Measurements from ENCODE around the gene TEKTIP1. TPM values are rescaled to one million over a fixed set of nuclear protein-coding genes. Genes with fewer than 3 reads are reported as not detected.

TEKTIP1 gene
- total and polyA plus RNA-seq, 2 of the 4 experiments (the other 2 are of a cell fraction) = not detected

DNA sequence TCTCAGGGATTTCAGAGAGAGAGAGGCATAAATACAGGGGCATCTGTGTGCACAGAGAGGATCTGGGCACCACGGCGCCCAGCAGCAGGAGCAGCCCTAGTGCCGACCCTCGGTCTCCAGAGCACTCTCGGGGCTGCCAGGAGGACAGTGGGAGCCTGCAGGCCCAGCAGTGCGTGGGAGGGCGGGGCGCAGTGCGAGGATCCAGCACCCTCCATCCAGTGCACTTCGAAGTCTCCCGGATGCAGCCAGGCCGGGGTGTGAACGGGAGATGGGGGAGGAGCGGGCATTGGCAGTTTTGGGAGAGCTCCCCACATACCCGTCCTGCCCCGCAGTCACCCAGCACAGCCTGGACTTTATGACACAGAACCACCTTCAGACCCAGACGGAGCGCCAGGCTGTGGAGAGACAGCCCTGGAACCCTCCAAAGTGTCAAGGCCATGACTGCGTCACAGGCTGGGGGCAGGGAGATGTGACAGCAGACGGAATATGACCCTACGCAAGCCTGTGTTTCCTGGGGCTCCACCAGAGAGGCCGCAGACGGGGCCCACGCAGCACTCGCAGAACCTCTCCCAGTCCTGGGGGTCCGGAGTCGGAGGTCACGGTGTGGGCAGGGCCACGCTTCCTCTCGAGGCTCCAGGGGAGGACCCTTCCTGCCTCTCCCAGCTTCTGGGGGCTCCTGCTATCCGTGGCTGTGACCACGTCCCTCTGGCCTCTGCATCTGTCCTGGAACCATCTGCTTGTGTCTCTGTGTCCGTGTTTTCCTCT, 14.7 kb upstream of the TEKTIP1 start:
- peaks cover 64% of the 10 kb centered on the region for H4K20me1 ChIP-seq (ENCODE audit: insufficient read depth, low read length)
- ChIA-PET CTCF (no interaction called here), POLR2A (ENCODE audit: unreplicated experiment) (no interaction called here)
- H3K36me3 ChIP-seq (ENCODE audit: control insufficient read depth, insufficient read depth, low read length) = peaks cover 53% of the 10 kb centered on the region
- H2BK120ac ChIP-seq (ENCODE audit: low read depth, low read length) = no peak overlapping the region
- H3K56ac ChIP-seq (ENCODE audit: extremely low read depth, insufficient read depth, low read length) = no peak overlapping the region
- H3K27ac ChIP-seq (ENCODE audit: insufficient read depth, low read length) = no peak overlapping the region
- intact Hi-C loops (cut with micrococcal nuclease) (no loop called here), dilution Hi-C loops (cut with HindIII; ENCODE audit: low sequenced_read_pairs, unreplicated experiment) (no loop called here), in situ Hi-C loops (cut with MboI; ENCODE audit: low sequenced_read_pairs) (no loop called here)
- no TSS peak for BruUV-seq (replicated peaks)
- no peak overlapping the region for H3K4ac ChIP-seq (ENCODE audit: low read depth, low read length)
- H3K9me3 ChIP-seq (ENCODE audit: control insufficient read depth, insufficient read depth, low read length) = no peaks in the 10 kb centered on the region
- H4K8ac ChIP-seq (ENCODE audit: low read depth in 2 of 2, low read length in 2 of 2) = no peak overlapping the region
- no peak overlapping the region for H3K4me2 ChIP-seq (ENCODE audit: low read depth, low read length)
- H2BK5ac ChIP-seq (ENCODE audit: low read depth, low read length, poor library complexity, severe bottlenecking) = no peak overlapping the region
- DNase-seq (no peak), ATAC-seq (ENCODE audit: low read depth) (no peak)
- H2AFZ ChIP-seq (replicated peaks; ENCODE audit: low read length, poor library complexity) = no peak overlapping the region
- H4K91ac ChIP-seq (ENCODE audit: insufficient read depth, low read depth, low read length) = no peak overlapping the region
- no peaks in the 10 kb centered on the region for H3K4me1 ChIP-seq (ENCODE audit: control insufficient read depth, insufficient read depth, low read length)
- WGBS, 2 experiments (ENCODE audit: extremely low coverage in 2 of 2, insufficient read length in 1 of 2) = 90% methylated on average over 10 of the region's 33 CpGs; no CpG with 5 or more reads in 1 of the 2 experiments
- no peak overlapping the region for H2BK15ac ChIP-seq (ENCODE audit: low read depth, low read length)
- H3K18ac ChIP-seq (ENCODE audit: low read depth, low read length) = no peak overlapping the region
- H3K9ac ChIP-seq (ENCODE audit: low read depth, low read length) = no peak overlapping the region
- no peak overlapping the region for H3K4me3 ChIP-seq (ENCODE audit: insufficient read depth, low read depth, low read length)
- no peak for TF ChIP-seq MAZ (IDR thresholded peaks at IDR 0.05; ENCODE audit: borderline replicate concordance, low read depth, low read length)
- TF ChIP-seq, protein P1, sequence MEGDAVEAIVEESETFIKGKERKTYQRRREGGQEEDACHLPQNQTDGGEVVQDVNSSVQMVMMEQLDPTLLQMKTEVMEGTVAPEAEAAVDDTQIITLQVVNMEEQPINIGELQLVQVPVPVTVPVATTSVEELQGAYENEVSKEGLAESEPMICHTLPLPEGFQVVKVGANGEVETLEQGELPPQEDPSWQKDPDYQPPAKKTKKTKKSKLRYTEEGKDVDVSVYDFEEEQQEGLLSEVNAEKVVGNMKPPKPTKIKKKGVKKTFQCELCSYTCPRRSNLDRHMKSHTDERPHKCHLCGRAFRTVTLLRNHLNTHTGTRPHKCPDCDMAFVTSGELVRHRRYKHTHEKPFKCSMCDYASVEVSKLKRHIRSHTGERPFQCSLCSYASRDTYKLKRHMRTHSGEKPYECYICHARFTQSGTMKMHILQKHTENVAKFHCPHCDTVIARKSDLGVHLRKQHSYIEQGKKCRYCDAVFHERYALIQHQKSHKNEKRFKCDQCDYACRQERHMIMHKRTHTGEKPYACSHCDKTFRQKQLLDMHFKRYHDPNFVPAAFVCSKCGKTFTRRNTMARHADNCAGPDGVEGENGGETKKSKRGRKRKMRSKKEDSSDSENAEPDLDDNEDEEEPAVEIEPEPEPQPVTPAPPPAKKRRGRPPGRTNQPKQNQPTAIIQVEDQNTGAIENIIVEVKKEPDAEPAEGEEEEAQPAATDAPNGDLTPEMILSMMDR (conservative IDR thresholded peaks at IDR 0.05; ENCODE audit: low read depth, low read length) = no peak
- no peak for TF ChIP-seq RAD21 (IDR thresholded peaks at IDR 0.05; ENCODE audit: low read length)
- no peak for TF ChIP-seq CEBPB (IDR thresholded peaks at IDR 0.05; ENCODE audit: low read depth, low read length)
- TF ChIP-seq, protein P2, sequence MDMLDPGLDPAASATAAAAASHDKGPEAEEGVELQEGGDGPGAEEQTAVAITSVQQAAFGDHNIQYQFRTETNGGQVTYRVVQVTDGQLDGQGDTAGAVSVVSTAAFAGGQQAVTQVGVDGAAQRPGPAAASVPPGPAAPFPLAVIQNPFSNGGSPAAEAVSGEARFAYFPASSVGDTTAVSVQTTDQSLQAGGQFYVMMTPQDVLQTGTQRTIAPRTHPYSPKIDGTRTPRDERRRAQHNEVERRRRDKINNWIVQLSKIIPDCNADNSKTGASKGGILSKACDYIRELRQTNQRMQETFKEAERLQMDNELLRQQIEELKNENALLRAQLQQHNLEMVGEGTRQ (IDR thresholded peaks at IDR 0.05; ENCODE audit: low read depth, low read length) = no peak
- no peak for TF ChIP-seq MXI1 (IDR thresholded peaks at IDR 0.05; ENCODE audit: borderline replicate concordance, low read depth, low read length)
- no peak for TF ChIP-seq POLR2A (IDR thresholded peaks at IDR 0.05; ENCODE audit: low read depth, low read length)
- TF ChIP-seq, protein P3, sequence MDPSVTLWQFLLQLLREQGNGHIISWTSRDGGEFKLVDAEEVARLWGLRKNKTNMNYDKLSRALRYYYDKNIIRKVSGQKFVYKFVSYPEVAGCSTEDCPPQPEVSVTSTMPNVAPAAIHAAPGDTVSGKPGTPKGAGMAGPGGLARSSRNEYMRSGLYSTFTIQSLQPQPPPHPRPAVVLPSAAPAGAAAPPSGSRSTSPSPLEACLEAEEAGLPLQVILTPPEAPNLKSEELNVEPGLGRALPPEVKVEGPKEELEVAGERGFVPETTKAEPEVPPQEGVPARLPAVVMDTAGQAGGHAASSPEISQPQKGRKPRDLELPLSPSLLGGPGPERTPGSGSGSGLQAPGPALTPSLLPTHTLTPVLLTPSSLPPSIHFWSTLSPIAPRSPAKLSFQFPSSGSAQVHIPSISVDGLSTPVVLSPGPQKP (IDR thresholded peaks at IDR 0.05; ENCODE audit: borderline replicate concordance, low read depth, low read length) = no peak
- TF ChIP-seq MAFK (IDR thresholded peaks at IDR 0.05; ENCODE audit: low read depth, low read length) = no peak
- no peak for TF ChIP-seq CHD1 (IDR thresholded peaks at IDR 0.05; ENCODE audit: low read depth, low read length)
- no peak for TF ChIP-seq BHLHE40 (IDR thresholded peaks at IDR 0.05; ENCODE audit: low read depth, low read length)
- TF ChIP-seq FOS (IDR thresholded peaks at IDR 0.05; ENCODE audit: low read depth, low read length) = no peak
- TF ChIP-seq SMC3 (IDR thresholded peaks at IDR 0.05; ENCODE audit: low read depth, low read length) = no peak
- no peak for TF ChIP-seq NFE2L2 (IDR thresholded peaks at IDR 0.05; ENCODE audit: low read depth, low read length)
- no peak overlapping the region for H2AK9ac ChIP-seq (replicated peaks; ENCODE audit: low read depth, low read length, poor library complexity)
- no peak overlapping the region for H4K5ac ChIP-seq (ENCODE audit: low read depth, low read length)
- no peak overlapping the region for H3K14ac ChIP-seq (replicated peaks; ENCODE audit: low read depth, low read length)
- H3K9me1 ChIP-seq (ENCODE audit: insufficient read depth, low read length) = peaks cover 12% of the 10 kb centered on the region; the same call in 1 of the 2 replicates
- H3K23ac ChIP-seq (ENCODE audit: low read depth, low read length) = no peak overlapping the region
- H3K79me1 ChIP-seq (ENCODE audit: low read depth in 1 of 2, low read length in 2 of 2) = peaks cover 25 to 74% of the 10 kb centered on the region in 2 experiments
- H2BK20ac ChIP-seq (ENCODE audit: low read depth, low read length) = no peak overlapping the region
- H2AK5ac ChIP-seq (ENCODE audit: low read depth, low read length) = no peak overlapping the region
- no peaks in the 10 kb centered on the region for H3K27me3 ChIP-seq (ENCODE audit: control insufficient read depth, insufficient read depth, low read length)

Data from IMR-90 (cell line).